A673 (cell line): Measurements from ENCODE around the gene ENTPD8. TPM values are rescaled to one million over a fixed set of nuclear protein-coding genes. Genes with fewer than 3 reads are reported as not detected.

Source experiments
- BruUV-seq: library from RNA; stranded (reverse); fragments of 400-500 nt; replicated peaks from 2 replicates; lab custom pipeline; 2021; lab: Mats Ljungman, UMichigan
- CTCF ChIA-PET: fragments of 300-600 bp; sonication (Branson Sonifier 250); formaldehyde crosslinking; loops from one replicate; lab custom pipeline; 2022; ENCODE audit warnings: antibody characterized with exemption; lab: Charles Lee
- POLR2A ChIA-PET: fragments of 300-600 bp; sonication (Branson Sonifier 250); formaldehyde crosslinking; loops from one replicate; lab custom pipeline; 2022; ENCODE audit warnings: antibody characterized with exemption; ENCODE audit not compliant: low non-redundant PET; lab: Charles Lee
- DNase-seq: peaks from one replicate; pipeline ENCODE4 v3.0.0-alpha.2; 2015; ENCODE audit warnings: low spot score
- H3K27ac ChIP-seq: fragments of 200-600 bp; sonication (generic); 2 replicates; pipeline ENCODE4 v1.5.1; 2016; ENCODE audit warnings: mixed run types, low read depth, mild to moderate bottlenecking, mixed read lengths, antibody characterized with exemption, low read length; ENCODE audit not compliant: poor library complexity, severe bottlenecking
- H3K27me3 ChIP-seq: fragments of 200-600 bp; sonication (generic); replicated peaks from 2 replicates; pipeline ENCODE4 v1.6.1; 2017; ENCODE audit warnings: mixed run types, low read depth, mild to moderate bottlenecking, mixed read lengths, antibody characterized with exemption, low read length; ENCODE audit not compliant: insufficient read depth, poor library complexity
- H3K36me3 ChIP-seq: fragments of 200-600 bp; sonication (generic); 2 replicates; pipeline ENCODE4 v1.6.1; 2016; ENCODE audit warnings: mixed run types, mild to moderate bottlenecking, mixed read lengths, antibody characterized with exemption, low read length; ENCODE audit not compliant: insufficient read depth, poor library complexity, severe bottlenecking
- H3K4me1 ChIP-seq: fragments of 200-600 bp; sonication (generic); 2 replicates; pipeline ENCODE4 v1.6.1; 2017; ENCODE audit warnings: mixed run types, mild to moderate bottlenecking, mixed read lengths, antibody characterized with exemption, low read length; ENCODE audit not compliant: insufficient read depth, poor library complexity, severe bottlenecking
- H3K4me3 ChIP-seq: fragments of 200-600 bp; sonication (generic); 2 replicates; pipeline ENCODE4 v1.5.1; 2016; ENCODE audit warnings: low read depth, mixed run types, mild to moderate bottlenecking, mixed read lengths, low read length; ENCODE audit not compliant: poor library complexity, severe bottlenecking
- H3K9me3 ChIP-seq: fragments of 200-600 bp; sonication (generic); 2 replicates; pipeline ENCODE4 v1.6.1; 2016; ENCODE audit warnings: mixed run types, low read depth, mild to moderate bottlenecking, mixed read lengths, antibody characterized with exemption, low read length; ENCODE audit not compliant: poor library complexity, severe bottlenecking
- CTCF ChIP-seq: fragments of 300-800, 200-600 bp; sonication (generic); conservative IDR thresholded peaks from 2 replicates; pipeline ENCODE4 v1.5.1; 2017; ENCODE audit warnings: low read depth, mild to moderate bottlenecking, antibody characterized with exemption, low read length, moderate library complexity, mixed read lengths
- EZH2 ChIP-seq: fragments of 200-600 bp; sonication (generic); IDR thresholded peaks from 2 replicates; pipeline ENCODE4 v1.6.1; 2017; ENCODE audit warnings: borderline replicate concordance, low read depth, mild to moderate bottlenecking, mixed read lengths, antibody characterized with exemption, low read length; ENCODE audit not compliant: poor library complexity, severe bottlenecking
- intact Hi-C: fragments of 100-400 bp; cut with micrococcal nuclease; formaldehyde crosslinking; loops from one replicate; pipeline ENCODE4 v1.10.0; 2022; ENCODE audit not compliant: unreplicated experiment
- total RNA-seq: library from RNA; stranded (reverse); gene quantifications from 2 replicates; pipeline ENCODE4 v1.2.3, GENCODE V29; 2021

ENTPD8 gene
- total RNA-seq, 1 experiment from 2014 or later, result not detected

DNA sequence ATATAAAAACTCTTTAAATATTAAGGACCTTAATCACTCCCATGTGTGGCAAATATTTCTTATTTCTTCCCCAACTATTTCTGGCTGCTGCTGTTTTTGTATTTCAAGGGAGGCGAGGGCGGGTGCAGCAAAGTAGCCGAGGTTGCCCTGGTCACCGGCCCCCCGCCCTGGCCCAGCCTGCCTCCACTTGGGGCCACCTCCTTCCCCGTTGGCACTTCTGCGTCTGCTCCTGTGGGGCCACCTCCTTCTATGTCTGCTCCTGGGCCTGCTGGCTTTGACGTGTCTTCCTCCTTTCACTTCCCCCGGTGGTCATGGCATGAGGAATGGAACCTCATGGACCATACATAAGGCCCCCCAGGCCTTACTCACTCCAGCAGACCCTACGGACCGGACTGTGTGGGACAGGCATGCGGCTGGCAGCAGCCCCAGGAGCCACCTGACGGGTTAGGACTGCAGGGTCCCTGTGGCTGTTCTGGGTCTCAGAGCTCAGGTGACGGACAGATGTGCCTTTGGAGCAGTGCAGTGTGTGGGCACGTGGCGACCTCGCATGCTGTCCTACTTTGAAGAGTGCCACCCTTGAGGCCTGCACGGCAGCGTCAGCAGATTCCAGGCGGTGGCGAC is 5.8 kb upstream of the ENTPD8 start:
- no TSS peak for BruUV-seq
- H3K9me3 ChIP-seq, result no peaks in the 10 kb centered on the region
- H3K27ac ChIP-seq, result no peak overlapping the region
- H3K4me3 ChIP-seq, result no peak overlapping the region
- ChIA-PET POLR2A (no interaction called here), CTCF (interaction anchor here (0.6 kb wide), 1 partner anchor 297 kb away, joined by 3 read pairs; no protein-coding TSS in a partner anchor)
- H3K36me3 ChIP-seq, result peaks cover 5% of the 10 kb centered on the region
- no peaks in the 10 kb centered on the region for H3K27me3 ChIP-seq
- intact Hi-C loops, result no loop called here
- DNase-seq, result no peak
- H3K4me1 ChIP-seq, result peaks cover 6% of the 10 kb centered on the region
- TF ChIP-seq EZH2 (no peak), CTCF (no peak)

DNA sequence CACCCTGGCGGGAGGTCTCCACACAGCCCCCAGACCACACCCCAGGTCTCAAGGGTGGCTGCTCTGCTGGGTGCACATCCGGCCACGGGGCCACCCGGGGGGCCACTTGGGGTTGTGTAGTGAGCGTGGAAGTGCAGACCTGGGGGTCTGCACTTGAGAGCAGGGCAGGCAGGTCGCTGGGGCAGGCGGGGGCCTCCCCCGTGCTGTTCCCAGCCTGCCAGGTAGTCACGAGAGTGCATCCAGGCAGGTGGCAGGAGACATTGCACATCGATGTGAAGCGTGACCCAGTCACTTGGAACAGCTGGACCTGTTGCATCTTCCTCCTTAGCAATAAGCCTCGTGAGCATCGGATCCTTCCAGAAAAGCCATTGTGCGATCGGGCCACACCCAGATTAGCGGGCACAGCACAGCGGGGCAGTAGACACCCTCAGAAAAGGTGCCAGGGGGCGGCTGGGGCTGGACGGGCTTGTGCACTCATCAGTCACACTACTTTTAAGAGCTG is 4.8 kb upstream of the ENTPD8 start:
- no peak for DNase-seq
- ChIA-PET CTCF (interaction anchor here (0.7 to 1.5 kb wide), 2 partner anchors 23 to 159 kb away, joined by 5 to 11 read pairs; partner anchors contain the start of genes EXD3 and NOXA1), POLR2A (no interaction called here)
- BruUV-seq, result no TSS peak
- Histone ChIP-seq H3K27me3 (no peaks in the 10 kb centered on the region), H3K27ac (no peak overlapping the region), H3K9me3 (no peaks in the 10 kb centered on the region), H3K4me1 (peaks cover 6% of the 10 kb centered on the region), H3K4me3 (no peak overlapping the region), H3K36me3 (peaks cover 5% of the 10 kb centered on the region)
- intact Hi-C loops, result loop anchor here (2.0 kb wide), 1 partner anchor 151 kb away; no protein-coding TSS in a partner anchor
- TF ChIP-seq CTCF, result no peak
- TF ChIP-seq EZH2, result no peak

DNA sequence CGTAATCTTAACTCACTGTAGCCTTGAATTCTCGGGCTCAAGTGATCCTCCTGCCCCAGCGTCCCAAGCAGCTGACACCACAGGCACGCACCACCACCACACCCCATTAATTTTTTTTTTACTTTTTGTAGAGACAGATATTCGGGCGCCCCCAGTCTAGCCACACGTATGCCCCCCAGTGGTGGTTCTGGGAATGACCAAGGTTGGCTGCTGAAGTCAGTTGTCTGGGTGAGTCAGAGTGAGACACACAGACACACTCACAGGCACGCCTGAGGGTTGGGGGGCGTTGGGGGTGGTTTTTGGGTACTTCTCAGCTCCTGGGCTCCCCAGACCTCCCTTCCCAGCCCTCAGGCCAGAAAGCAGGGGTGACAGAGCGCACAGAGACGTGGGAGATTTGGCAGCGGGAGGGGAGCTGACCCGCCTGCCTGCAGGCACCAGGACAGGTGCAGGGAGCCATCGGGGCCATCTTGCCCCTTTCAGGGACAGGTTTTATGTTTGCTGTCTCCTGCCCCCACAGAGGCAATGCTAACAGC is 4.2 kb upstream of the ENTPD8 start:
- H3K9me3 ChIP-seq, result no peaks in the 10 kb centered on the region
- H3K27ac ChIP-seq, result no peak overlapping the region
- ChIA-PET CTCF (interaction anchor here (0.7 to 1.5 kb wide), 2 partner anchors 22 to 158 kb away, joined by 5 to 11 read pairs; partner anchors contain the start of genes EXD3 and NOXA1), POLR2A (no interaction called here)
- no peak overlapping the region for H3K4me3 ChIP-seq
- no peaks in the 10 kb centered on the region for H3K27me3 ChIP-seq
- no TSS peak for BruUV-seq
- intact Hi-C loops, result loop anchor here (2.0 kb wide), 1 partner anchor 151 kb away; no protein-coding TSS in a partner anchor
- H3K36me3 ChIP-seq, result peaks cover 5% of the 10 kb centered on the region
- TF ChIP-seq CTCF, result peak; percentile 91
- TF ChIP-seq EZH2, result no peak
- DNase-seq, result peak; percentile 79
- H3K4me1 ChIP-seq, result peaks cover 6% of the 10 kb centered on the region
